K562 (cell line): ENCODE data around the gene ACER3. TPM values are rescaled to one million over a fixed set of nuclear protein-coding genes. Genes with fewer than 3 reads are reported as not detected.

Experiments
- ATAC-seq: fragments of 200-7000 bp; cut with Tn5 transposase; 3 replicates; pipeline ENCODE4 v1.9.1; 2020; ENCODE audit warnings: moderate library complexity
- BruUV-seq: library from RNA; stranded (reverse); fragments of 400-500 nt; replicated peaks from 2 replicates; lab custom pipeline; 2021; lab: Mats Ljungman, UMichigan
- CTCF ChIA-PET: fragments of 300-600 bp; formaldehyde crosslinking; extraction: SDS; loops from one replicate; lab custom pipeline; 2021; ENCODE audit warnings: low intra/inter-chr PET ratio; lab: Yijun Ruan, JAX
- POLR2A ChIA-PET: fragments of 300-600, 350-650 bp; sonication (Branson Sonifier 250); formaldehyde crosslinking; extraction: SDS; loops from one replicate; lab custom pipeline; 2021; ENCODE audit warnings: antibody characterized with exemption, inconsistent platforms; lab: Yijun Ruan, JAX
- DNase-seq, 4 experiments: peaks; one replicate each; pipeline versions ENCODE4 v3.0.0 to v3.0.0-alpha.2; 2011 to 2018; ENCODE audit warnings: low spot score in 3 of 4, mixed read lengths in 3 of 4; ENCODE audit errors: extremely low read depth in 1 of 4
- FAIRE-seq: peaks from 2 replicates; lab custom pipeline; 2011; peaks lifted over from hg19 to GRCh38; lab: Jason Lieb, UNC
- H2AFZ ChIP-seq: 2 replicates; pipeline ENCODE4 v1.6.0; 2011; ENCODE audit warnings: low read depth, low read length, control low read depth, inconsistent platforms
- H3K27ac ChIP-seq: fragments of 200-600 bp; 3 replicates; pipeline ENCODE4 v1.8.0; 2011; ENCODE audit warnings: low read depth, mild to moderate bottlenecking, control low read depth, inconsistent platforms, low read length, moderate library complexity, mixed read lengths; ENCODE audit errors: extremely low read depth
- H3K27me3 ChIP-seq, 2 experiments: fragments of 300-600 bp in 1 of 2; 2 replicates in 1 of 2; 3 replicates in 1 of 2; pipeline versions ENCODE4 v1.6.0 to v1.8.0; 2011; ENCODE audit warnings: inconsistent platforms in 2 of 2, low read length in 2 of 2, mild to moderate bottlenecking in 1 of 2, mixed read lengths in 1 of 2, moderate library complexity in 1 of 2; ENCODE audit not compliant: control insufficient read depth in 2 of 2, insufficient read depth in 2 of 2
- H3K36me3 ChIP-seq: fragments of 300-600 bp; 3 replicates; pipeline ENCODE4 v1.8.0; 2011; ENCODE audit warnings: mild to moderate bottlenecking, low read length, inconsistent platforms; ENCODE audit not compliant: control insufficient read depth, insufficient read depth
- H3K4me1 ChIP-seq, 2 experiments: fragments of 200-600 bp in 1 of 2; replicated peaks in 1 of 2; 2 replicates in 1 of 2; 3 replicates in 1 of 2; pipeline versions ENCODE4 v1.5.1 to v1.8.0; 2011; ENCODE audit warnings: inconsistent platforms in 2 of 2, low read length in 2 of 2, mild to moderate bottlenecking in 1 of 2, mixed read lengths in 1 of 2, moderate library complexity in 1 of 2; ENCODE audit not compliant: control insufficient read depth in 2 of 2, insufficient read depth in 2 of 2
- H3K4me2 ChIP-seq: 2 replicates; pipeline ENCODE4 v1.6.1; 2011; ENCODE audit warnings: low read length, control low read depth, inconsistent platforms, mixed read lengths; ENCODE audit not compliant: insufficient read depth
- H3K4me3 ChIP-seq: fragments of 200-600 bp; sonication (generic), shearing (Covaris generic); 2 replicates; pipeline ENCODE4 v1.5.1; 2016; ENCODE audit warnings: control low read depth, inconsistent platforms
- H3K79me2 ChIP-seq: fragments of 200-600 bp; 3 replicates; pipeline ENCODE4 v1.8.0; 2011; ENCODE audit warnings: low read length, inconsistent platforms; ENCODE audit not compliant: control insufficient read depth, insufficient read depth
- H3K9ac ChIP-seq, 2 experiments: 2 replicates each; pipeline versions ENCODE4 v1.6.0 to v1.6.1; 2011; ENCODE audit warnings: low read depth in 2 of 2, low read length in 2 of 2, control low read depth in 1 of 2, inconsistent platforms in 1 of 2, mild to moderate bottlenecking in 1 of 2, mixed read lengths in 1 of 2; ENCODE audit not compliant: insufficient read depth in 1 of 2
- H3K9me1 ChIP-seq: one replicate; pipeline ENCODE4 v1.6.0; 2011; ENCODE audit warnings: inconsistent platforms, mild to moderate bottlenecking, low read length, moderate library complexity; ENCODE audit not compliant: control insufficient read depth, insufficient read depth
- H3K9me3 ChIP-seq: replicated peaks from 2 replicates; pipeline ENCODE4 v1.5.1; 2011; ENCODE audit warnings: low read depth, low read length, inconsistent platforms; ENCODE audit not compliant: control insufficient read depth, insufficient read depth
- H4K20me1 ChIP-seq: replicated peaks from 2 replicates; pipeline ENCODE4 v1.6.1; 2011; ENCODE audit warnings: low read length, inconsistent platforms, mixed read lengths; ENCODE audit not compliant: control insufficient read depth, insufficient read depth
- DPF2 ChIP-seq: fragments of 450-650 bp; IDR thresholded peaks from 2 replicates; pipeline ENCODE4 v1.6.1; 2016
- ETV5 ChIP-seq: sonication (generic); formaldehyde crosslinking; IDR thresholded peaks from 2 replicates; pipeline ENCODE4 v1.4.0; 2020; ENCODE audit warnings: low read depth, mild to moderate bottlenecking, missing genetic modification reagents
- HMBOX1 ChIP-seq: sonication (generic); IDR thresholded peaks from 2 replicates; pipeline ENCODE4 v1.6.1; 2016
- MEF2A ChIP-seq: IDR thresholded peaks from 2 replicates; pipeline ENCODE4 v1.6.1; 2011; ENCODE audit warnings: low read depth, mild to moderate bottlenecking, low read length, moderate library complexity; ENCODE audit not compliant: control insufficient read depth
- MIER1 ChIP-seq: fragments of 450-650 bp; IDR thresholded peaks from 2 replicates; pipeline ENCODE4 v1.6.1; 2016; ENCODE audit warnings: antibody characterized with exemption, mild to moderate bottlenecking, low read depth
- MNT ChIP-seq, 2 experiments: fragments of 450-650 bp; conservative IDR thresholded peaks; 2 replicates each; pipeline ENCODE4 v1.6.1; 2017; ENCODE audit warnings: mild to moderate bottlenecking in 2 of 2, moderate library complexity in 2 of 2
- MXD1 ChIP-seq: fragments of 250-450 bp; sonication (Bioruptor Pico); IDR thresholded peaks from 2 replicates; pipeline ENCODE4 v1.8.0; 2021; ENCODE audit warnings: borderline replicate concordance, mild to moderate bottlenecking, moderate library complexity; ENCODE audit not compliant: poor library complexity, severe bottlenecking
- NCOA2 ChIP-seq, 2 experiments: fragments of 450-650 bp; IDR thresholded peaks; 2 replicates each; pipeline ENCODE4 v1.6.1; 2018; ENCODE audit warnings: mild to moderate bottlenecking in 2 of 2, moderate library complexity in 1 of 2; ENCODE audit not compliant: partially characterized antibody in 2 of 2
- POU5F1 ChIP-seq: fragments of 150-350 bp; IDR thresholded peaks from 2 replicates; pipeline ENCODE4 v1.6.1; 2014; ENCODE audit warnings: borderline replicate concordance, low read length, low read depth, mild to moderate bottlenecking; ENCODE audit not compliant: partially characterized antibody
- RBM22 ChIP-seq: fragments of 200-400 bp; formaldehyde crosslinking; IDR thresholded peaks from 2 replicates; pipeline ENCODE4 v1.6.1; 2018; ENCODE audit warnings: low read length, low read depth; ENCODE audit not compliant: poor library complexity, severe bottlenecking
- RHOXF2B ChIP-seq: fragments of 250-450 bp; sonication (Bioruptor Pico); conservative IDR thresholded peaks from 2 replicates; pipeline ENCODE4 v1.5.1; 2021
- STAT5A ChIP-seq: IDR thresholded peaks from 2 replicates; pipeline ENCODE4 v1.6.1; 2012; ENCODE audit warnings: low read length, inconsistent platforms, borderline replicate concordance
- TRIM25 ChIP-seq: fragments of 450-650 bp; IDR thresholded peaks from 2 replicates; pipeline ENCODE4 v1.7.0; 2016; ENCODE audit warnings: borderline replicate concordance
- ZBTB8A ChIP-seq: fragments of 450-650 bp; IDR thresholded peaks from 2 replicates; pipeline ENCODE4 v1.6.1; 2018; ENCODE audit warnings: mild to moderate bottlenecking, moderate library complexity; ENCODE audit not compliant: partially characterized antibody
- ZNF165 ChIP-seq: fragments of 250-450 bp; sonication (Bioruptor Pico); IDR thresholded peaks from 2 replicates; pipeline ENCODE4 v1.4.0; 2020; ENCODE audit warnings: borderline replicate concordance
- ZNF324 ChIP-seq: fragments of 250-450 bp; sonication (Bioruptor Pico); IDR thresholded peaks from 2 replicates; pipeline ENCODE4 v1.4.0; 2020; ENCODE audit warnings: mild to moderate bottlenecking
- WGBS: fragments of 100-300 bp; shearing (Covaris generic); methylation state at CpG from one replicate; pipeline ENCODE4 v1.1.6; 2016; ENCODE audit warnings: low coverage, mixed read lengths; ENCODE audit not compliant: insufficient coverage; ENCODE audit errors: missing lambda C conversion rate; 5-methylcytosine and 5-hydroxymethylcytosine counted together
- in situ Hi-C: fragments of 300-500 bp; cut with MboI; formaldehyde crosslinking; loops from 4 replicates; pipeline ENCODE4 v1.15.0; 2018; ENCODE audit warnings: inconsistent platforms, mixed read lengths
- intact Hi-C: fragments of 100-400 bp; cut with micrococcal nuclease; formaldehyde crosslinking; loops from 2 replicates; pipeline ENCODE4 v1.14.2; 2022
- polyA plus RNA-seq, 8 experiments: library from polyadenylated mRNA; depleted of rRNA in 4 of 8; stranded (reverse) in 5 of 8; unstranded in 3 of 8; fragments of >200 nt; fragmentation: Nextera tagmentation in 2 of 8; fragmentation: Illumina TruSeq in 1 of 8; extraction: Ambion mirVana in 2 of 8; extraction: Trizol in 1 of 8; gene quantifications; 2 replicates each; pipeline versions ENCODE4 v1.2.1 to v1.2.3, GENCODE V29; 2011 to 2014; ENCODE audit warnings: inconsistent platforms in 1 of 8, missing spikeins in 1 of 8
- total RNA-seq, 7 experiments: library from RNA; depleted of rRNA in 6 of 7; stranded (reverse); fragments of >200 nt in 6 of 7; fragmentation: Illumina TruSeq in 2 of 7; extraction: Trizol in 2 of 7; gene quantifications; 2 replicates each; pipeline versions ENCODE4 v1.2.1 to v1.2.3, GENCODE V29; 2011 to 2021; ENCODE audit warnings: low replicate concordance in 1 of 7

The ACER3 gene
- total and polyA plus RNA-seq, 9 of the 15 experiments (the other 6 are each of a cell fraction or from before 2014, with no cell fraction given), result 2.0 to 23.8 (median 9.5) TPM

- H3K4me3 ChIP-seq, result no peak overlapping the region
- in situ Hi-C loops, result no loop called here
- H3K9ac ChIP-seq, result no peak overlapping the region
- ChIA-PET CTCF (interaction anchor here (0.6 kb wide), 1 partner anchor 144 kb away, joined by 6 read pairs; no protein-coding TSS in a partner anchor), POLR2A (no interaction called here)
- WGBS, result 3% methylated on average over 9 of the region's 9 CpGs
- intact Hi-C loops, result no loop called here
- H3K36me3 ChIP-seq, result no peaks in the 10 kb centered on the region
- no peaks in the 10 kb centered on the region for H3K9me1 ChIP-seq
- no peaks in the 10 kb centered on the region for H3K79me2 ChIP-seq
- peaks cover 5 to 9% of the 10 kb centered on the region in 2 experiments; a peak in 4 of 5 replicates for H3K4me1 ChIP-seq
- peaks cover 2 to 16% of the 10 kb centered on the region in 2 experiments; a peak in 2 of 5 replicates for H3K27me3 ChIP-seq
- no TSS peak for BruUV-seq
- H4K20me1 ChIP-seq, result no peaks in the 10 kb centered on the region
- H3K27ac ChIP-seq, result no peak overlapping the region
- H2AFZ ChIP-seq, result no peak overlapping the region
- DNase-seq (no peak), ATAC-seq (no peak), FAIRE-seq (no peak)
- no peak overlapping the region for H3K4me2 ChIP-seq
- no peaks in the 10 kb centered on the region; the same call in 1 of the 2 replicates for H3K9me3 ChIP-seq
- no peak for TF ChIP-seq ZNF165 (CRISPR knock-in tag)
- TF ChIP-seq ETV5 (CRISPR knock-in tag), result no peak
- no peak for TF ChIP-seq DPF2
- no peak for TF ChIP-seq HMBOX1
- no peak for TF ChIP-seq MEF2A
- no peak for TF ChIP-seq POU5F1
- no peak for TF ChIP-seq TRIM25
- TF ChIP-seq ZBTB8A, result no peak
- no peak for TF ChIP-seq MXD1 (CRISPR knock-in tag)
- no peak for TF ChIP-seq MIER1
- no peak for TF ChIP-seq ZNF324 (CRISPR knock-in tag)
- TF ChIP-seq RHOXF2B (CRISPR knock-in tag), result no peak
- TF ChIP-seq STAT5A, result no peak
- TF ChIP-seq MNT (conservative IDR thresholded peaks at IDR 0.05), result no peak
- TF ChIP-seq RBM22, result no peak
- no peak for TF ChIP-seq NCOA2 (IDR thresholded peaks at IDR 0.05; ENCODE audit: partially characterized antibody in 2 of 2)
These were observed 197.3 kb downstream of the ACER3 start for GRCh38 chr11:77057938-77058474.
